Ecto neural progenitor cell (in vitro differentiated cells): ENCODE results near the gene ZBTB20.

ENCODE experiments used
- DNase-seq: peaks from one replicate; pipeline ENCODE4 v3.0.0-alpha.2; 2018; ENCODE audit warnings: low spot score

The ZBTB20 gene

DNA sequence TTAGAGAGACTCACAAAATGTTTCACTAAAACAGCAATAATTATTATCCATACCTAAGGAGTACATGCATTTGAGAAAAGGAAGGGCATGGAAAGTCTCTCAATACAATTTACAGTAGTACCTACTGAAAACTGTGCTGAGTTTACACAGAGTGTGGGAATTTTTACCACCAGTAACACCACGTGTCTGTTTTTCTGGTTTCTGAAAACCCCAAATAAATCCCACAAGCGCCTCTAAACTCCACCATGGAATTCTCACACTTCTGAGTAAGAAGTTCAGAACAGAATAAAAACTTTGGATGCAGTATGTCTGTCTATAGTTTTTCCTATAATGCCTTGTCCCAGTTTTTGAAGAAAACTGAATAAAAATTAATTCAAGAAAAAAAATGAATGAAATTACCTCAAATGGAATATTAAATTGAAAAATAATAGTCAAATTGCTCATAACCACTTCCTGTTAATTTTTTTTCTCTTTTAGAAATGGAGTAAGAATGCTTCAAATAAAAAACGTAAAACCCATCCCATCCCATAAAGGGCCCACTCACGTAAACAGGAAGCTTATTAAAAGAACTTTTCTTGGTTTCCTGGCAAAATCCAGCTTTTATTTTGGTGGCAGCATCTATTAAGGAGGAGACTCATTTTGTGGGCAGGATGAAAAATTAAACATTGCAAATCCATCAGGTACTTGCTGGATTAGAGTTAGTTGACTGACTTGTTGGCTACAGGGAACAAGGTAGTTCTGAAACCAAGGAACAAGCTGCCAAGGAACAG lies 475.2 kb downstream of the ZBTB20 start:
- DNase-seq = no peak

- no peak for DNase-seq
Observed at GRCh38 chr3:114669614-114670013, 477.5 kb downstream of the ZBTB20 start.

DNA sequence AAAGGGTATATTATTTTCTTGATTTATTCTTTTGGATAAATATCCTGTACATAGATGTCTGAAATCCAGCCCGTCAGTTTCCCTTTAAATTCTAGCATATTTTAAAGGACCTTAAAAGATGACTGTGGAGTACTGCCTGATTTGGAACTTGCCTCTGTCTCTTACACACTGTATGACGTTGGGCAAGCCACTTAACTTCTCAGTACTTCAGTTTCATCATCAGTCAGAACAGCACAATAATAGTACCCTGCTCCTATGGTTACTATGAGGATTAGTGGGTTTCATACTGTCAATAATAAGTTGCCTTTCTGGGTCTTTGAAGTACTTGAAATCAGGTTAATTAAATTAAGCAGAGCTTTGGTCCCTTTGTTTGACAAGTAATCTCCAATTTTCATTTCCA lies 479.0 kb downstream of the ZBTB20 start:
- no peak for DNase-seq

- DNase-seq = no peak
Observed at GRCh38 chr3:114666623-114667022, 480.5 kb downstream of the ZBTB20 start.

DNA sequence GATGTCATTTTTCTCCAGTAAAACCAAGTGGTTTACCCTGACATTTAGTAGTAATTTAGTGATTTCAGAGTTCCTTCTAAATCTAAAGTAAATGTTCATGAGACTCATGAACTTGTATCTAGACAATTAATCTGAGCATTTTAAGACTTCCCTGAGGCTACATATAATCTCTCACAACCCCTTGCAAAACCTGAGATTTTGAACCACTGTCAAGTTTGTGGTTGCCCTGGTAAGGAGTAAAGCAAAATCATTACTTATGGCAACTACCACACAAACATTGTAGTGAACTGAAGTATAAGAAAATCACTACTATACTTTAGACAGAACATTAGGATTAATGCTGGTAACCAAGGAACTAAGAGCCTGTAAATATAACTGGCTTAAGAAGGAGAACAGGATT lies 483.1 kb downstream of the ZBTB20 start:
- no peak for DNase-seq

- no peak for DNase-seq
Observed at GRCh38 chr3:114660808-114661207, 486.3 kb downstream of the ZBTB20 start.

GRCh38 chr3:114660124-114660523 lies 487.0 kb downstream of the ZBTB20 start:
- DNase-seq = no peak

DNA sequence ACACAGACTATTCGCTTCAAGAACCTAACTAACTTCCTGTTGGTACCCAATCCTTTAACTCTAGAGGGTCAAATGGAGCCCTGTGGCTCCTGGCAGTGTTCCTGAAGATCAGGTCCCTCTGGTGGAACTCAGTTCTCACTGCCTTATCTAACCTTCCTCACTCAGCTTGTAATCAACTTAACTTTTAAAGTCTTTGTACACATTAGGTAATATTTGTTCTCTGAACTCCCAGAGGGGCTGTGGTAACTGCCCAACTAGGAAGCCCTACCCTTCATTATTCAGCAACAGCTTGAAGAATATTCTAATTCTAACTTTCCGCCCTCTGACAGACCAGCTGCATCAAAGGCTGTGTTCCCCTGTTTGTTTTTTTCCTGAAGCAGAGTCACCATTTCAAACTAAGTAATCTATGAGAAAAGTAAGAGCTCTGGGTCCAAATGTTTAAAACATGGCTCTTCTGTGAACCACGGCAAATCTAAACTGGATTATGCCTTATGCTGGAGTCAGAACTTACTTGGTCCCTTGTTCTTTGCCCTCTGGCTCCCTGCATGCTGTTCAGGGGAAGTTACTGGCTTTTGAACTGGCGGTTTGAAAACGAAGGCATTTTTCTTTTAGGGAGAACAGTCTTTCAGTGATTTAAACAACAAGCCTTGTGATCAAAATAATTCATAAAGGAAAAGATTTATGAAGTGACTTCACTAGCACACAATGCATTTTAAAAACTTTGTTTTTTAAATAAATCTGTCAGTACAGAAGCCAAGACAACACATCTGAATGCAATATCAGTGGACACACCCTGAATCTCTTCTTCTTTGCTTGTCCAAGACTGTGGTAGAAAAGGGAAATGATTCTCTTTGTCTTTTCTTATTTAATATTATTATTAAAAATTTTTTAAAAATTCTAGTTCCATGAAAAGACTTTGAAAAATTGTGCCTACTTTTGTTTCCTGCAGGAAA lies 487.7 kb downstream of the ZBTB20 start:
- no peak for DNase-seq

- DNase-seq = no peak
Observed at GRCh38 chr3:114651555-114651954, 495.5 kb downstream of the ZBTB20 start.

- DNase-seq = no peak
Observed at GRCh38 chr3:114650808-114651207, 496.3 kb downstream of the ZBTB20 start.

GRCh38 chr3:114649331-114649730 lies 497.8 kb downstream of the ZBTB20 start:
- DNase-seq = no peak

- DNase-seq = no peak
Observed at GRCh38 chr3:114646526-114646925, 500.6 kb downstream of the ZBTB20 start.

- DNase-seq = no peak
Observed at GRCh38 chr3:114645392-114645791, 501.7 kb downstream of the ZBTB20 start.

DNA sequence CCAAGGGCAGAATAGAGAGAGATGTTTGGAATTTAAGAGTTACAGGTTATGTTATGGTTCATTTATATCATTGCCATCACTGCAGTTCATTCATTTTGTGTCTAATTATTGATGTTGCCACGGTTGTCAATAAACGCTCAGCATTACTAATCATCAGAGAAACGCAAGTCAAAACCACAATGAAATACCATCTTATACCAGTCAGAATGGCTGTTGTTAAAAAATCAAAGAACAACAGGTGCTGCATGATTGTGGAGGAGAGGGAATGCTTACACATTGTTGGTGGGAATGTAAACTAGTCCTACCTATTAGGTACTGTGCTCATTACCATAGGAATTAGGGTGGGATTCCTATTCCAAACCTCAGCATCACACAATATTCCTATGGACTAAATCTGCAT lies 502.7 kb downstream of the ZBTB20 start:
- no peak for DNase-seq

- DNase-seq = no peak
Observed at GRCh38 chr3:114642951-114643741, 503.9 kb downstream of the ZBTB20 start.

- DNase-seq = no peak
Observed at GRCh38 chr3:114640126-114640525, 507.0 kb downstream of the ZBTB20 start.

- DNase-seq = no peak
Observed at GRCh38 chr3:114639171-114639570, 507.9 kb downstream of the ZBTB20 start.

DNA sequence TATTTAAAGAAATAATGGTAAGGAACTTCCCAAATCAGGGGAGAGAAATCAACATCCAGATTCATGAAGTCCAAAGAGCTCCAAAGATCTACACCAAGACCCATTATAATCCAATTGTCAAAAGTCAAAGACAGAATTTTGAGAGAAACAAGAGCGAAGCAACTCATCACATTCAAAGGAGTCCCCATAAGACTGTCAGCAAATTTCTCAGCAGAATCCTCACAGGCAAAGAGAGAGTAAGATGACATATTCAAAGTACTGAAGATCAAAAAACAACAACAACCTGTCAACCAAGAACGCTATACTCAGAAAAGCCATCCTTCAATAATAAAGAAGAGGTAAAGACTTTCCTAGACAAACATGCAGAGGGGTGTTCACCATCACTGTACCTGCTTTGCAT lies 511.2 kb downstream of the ZBTB20 start:
- no peak for DNase-seq

GRCh38 chr3:114634635-114635034 lies 512.5 kb downstream of the ZBTB20 start:
- DNase-seq = no peak

DNA sequence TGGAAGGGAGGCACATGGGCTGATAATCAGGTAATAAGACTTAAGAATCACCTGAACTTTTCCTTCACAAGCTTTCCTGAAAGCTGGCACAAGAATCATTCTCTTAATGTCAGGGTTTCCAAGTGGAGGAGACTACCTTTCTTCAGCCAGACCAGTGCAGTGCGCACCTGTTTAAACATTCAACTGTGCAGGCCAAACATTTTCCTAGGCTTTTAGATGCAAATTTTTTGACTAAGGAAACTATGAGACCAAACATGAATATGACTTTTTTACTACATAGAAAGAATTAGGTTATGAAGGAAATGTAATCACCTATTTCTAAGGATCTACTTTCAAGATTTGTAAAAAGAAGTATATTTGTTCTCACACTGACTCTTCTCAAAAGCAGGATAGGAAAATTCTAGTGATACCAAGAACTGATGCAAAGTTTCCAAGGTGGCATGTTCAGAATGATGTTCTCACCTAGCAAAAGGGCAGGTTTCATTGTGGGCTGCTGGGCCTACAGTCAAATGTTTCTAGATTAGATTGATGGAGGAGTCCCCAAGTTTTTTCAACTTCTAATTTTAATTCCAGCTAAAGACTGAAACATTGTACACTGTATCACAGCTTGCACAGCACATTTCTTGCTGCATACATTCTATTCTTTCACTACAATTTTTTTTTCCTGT lies 514.2 kb downstream of the ZBTB20 start:
- DNase-seq = no peak

- DNase-seq = no peak
Observed at GRCh38 chr3:114627770-114628169, 519.3 kb downstream of the ZBTB20 start.

DNA sequence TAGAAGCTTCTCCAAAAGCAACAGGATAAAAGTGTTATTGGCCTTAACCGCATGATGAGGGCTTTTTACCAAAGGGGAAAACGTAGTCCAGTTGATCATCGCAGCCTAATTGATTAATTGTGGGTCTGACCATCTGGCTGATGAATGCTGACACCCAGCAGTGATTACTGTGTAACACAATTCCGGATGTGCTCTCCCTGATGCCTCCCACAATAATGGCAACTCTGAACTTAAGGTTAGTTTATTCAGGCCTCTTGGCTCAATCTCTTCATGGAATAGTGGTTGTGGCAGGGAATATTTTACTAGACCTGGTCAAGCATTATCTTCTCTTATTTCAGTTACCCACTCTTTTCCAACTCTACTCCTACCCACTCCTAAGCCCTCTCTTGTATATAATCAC lies 520.3 kb downstream of the ZBTB20 start:
- no peak for DNase-seq
